ENCODE data around the gene CHPF. TPM values are rescaled to one million over a fixed set of nuclear protein-coding genes. Genes with fewer than 3 reads are reported as not detected.

The CHPF gene
- total RNA-seq, 1 experiment from 2014 or later = 111 TPM

- in situ Hi-C loops (cut with HindIII; ENCODE audit: low pct_unique_long_range_greater_than_20kb, low sequenced_read_pairs) = no loop called here
- no peak for DNase-seq (ENCODE audit: low read depth, low spot score)
Measured at GRCh38 chr2:219523031-219523671, 20.5 kb downstream of the CHPF start.

DNA sequence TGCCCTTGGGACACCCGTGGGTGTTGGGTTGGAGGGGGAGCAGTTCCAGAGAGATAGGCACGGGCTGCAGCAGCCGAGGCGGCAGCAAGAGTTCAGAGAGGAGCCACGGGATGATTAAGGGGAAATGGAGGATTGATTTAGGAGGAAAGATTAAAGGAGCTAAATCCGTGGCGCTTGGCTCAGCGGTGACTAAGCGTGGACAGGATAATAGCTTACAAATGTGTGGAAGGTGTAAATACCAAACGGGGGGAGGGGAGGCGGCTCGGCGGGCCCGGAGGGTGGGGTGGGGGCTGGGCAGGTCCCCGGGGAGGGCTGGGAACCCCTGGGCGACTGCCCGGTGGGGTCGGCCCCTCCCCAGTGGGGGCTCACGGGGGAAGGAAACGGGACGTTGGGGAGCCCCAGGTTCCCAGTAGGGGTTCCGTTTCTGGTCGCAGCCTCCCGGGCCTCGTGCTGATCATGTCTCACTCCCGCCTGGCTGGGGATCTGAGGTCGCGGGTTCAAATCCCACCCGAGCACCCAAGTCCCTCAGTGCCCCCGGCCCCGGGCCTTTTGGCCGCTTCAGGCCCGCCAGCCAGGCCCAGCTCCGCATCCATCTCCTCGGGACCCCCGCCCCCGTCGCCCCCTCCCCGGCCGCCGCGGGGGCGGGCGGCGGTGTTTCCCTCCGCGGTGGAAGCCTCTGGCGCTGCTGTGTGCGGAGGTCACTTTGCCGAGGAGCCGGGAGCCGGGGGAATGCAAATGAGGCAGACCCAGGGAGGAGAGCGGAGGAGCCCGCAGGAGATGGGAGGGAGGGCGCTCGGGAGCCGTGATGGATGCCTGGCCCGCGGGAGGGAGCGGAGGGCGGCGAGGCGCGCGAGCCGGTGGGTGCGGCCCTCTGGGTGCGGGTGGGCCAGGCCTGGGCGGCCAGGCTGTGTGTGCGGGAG is 21.2 kb downstream of the CHPF start:
- no peak for DNase-seq (ENCODE audit: low read depth, low spot score)
- in situ Hi-C loops (cut with HindIII; ENCODE audit: low pct_unique_long_range_greater_than_20kb, low sequenced_read_pairs) = no loop called here

DNA sequence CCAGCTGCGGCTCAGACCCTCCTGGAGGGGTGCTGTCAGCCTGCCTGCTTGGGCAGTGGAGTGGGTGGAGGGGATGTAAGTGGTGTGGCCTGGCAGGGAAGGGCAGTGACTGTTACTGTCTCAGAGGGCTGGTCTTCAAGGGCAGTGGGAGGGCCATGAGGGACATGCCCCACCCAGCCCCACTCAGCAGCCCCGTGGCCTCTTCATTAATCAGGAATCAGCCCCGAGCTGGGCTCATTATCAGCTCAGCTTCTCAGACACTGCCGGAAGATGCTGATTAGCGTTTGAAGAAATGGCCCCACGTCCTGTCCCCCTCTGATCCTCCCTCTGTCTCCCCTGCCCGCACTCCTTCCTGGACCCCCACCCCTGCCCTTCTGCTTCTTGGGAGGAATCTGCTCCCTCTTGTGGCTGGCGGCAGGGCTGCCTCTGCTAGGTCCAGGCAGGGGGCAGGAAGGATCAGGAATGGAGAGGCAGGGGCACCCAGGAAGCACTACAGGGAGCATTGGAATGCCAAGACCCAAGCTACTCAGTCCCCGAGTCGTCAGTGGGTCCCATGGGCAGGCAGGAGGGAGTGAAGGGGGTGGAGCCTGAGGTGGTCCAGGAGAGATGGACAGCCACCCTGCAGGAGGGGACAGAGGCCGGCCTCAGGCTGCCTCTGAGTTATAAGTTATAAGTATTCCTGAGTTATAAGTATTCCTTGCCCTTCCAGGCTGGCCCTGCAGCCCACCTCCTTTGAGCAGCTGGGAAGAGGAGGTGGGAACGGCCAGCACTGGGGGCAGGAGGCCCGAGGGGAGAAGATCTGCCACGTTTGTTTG is 22.3 kb downstream of the CHPF start:
- in situ Hi-C loops (cut with HindIII; ENCODE audit: low pct_unique_long_range_greater_than_20kb, low sequenced_read_pairs) = no loop called here

DNA sequence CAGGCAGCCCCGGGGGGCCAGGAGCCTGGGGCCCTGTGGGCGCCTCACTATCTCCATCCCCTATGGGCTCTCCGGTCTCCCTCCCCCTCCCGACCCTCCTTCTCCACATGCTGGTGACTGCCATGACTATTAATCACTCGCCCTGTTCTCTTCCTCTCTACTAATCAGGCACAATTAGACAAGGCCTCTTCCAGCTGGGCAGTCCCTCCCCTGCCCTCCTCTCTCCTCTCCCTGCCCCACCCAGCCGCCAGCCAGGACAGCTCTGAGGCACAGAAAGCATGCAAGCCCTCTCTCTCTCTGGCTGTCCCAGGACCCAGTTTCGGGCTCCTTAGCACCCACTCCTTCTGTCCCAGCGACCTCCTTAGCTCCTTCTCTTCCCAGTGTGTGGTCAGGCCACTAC is 23.5 kb downstream of the CHPF start:
- in situ Hi-C loops (cut with HindIII; ENCODE audit: low pct_unique_long_range_greater_than_20kb, low sequenced_read_pairs) = no loop called here
- DNase-seq (ENCODE audit: low read depth, low spot score) = no peak

More for the DNA sequence above, 22.3 kb downstream of the CHPF start:
- DNase-seq (ENCODE audit: low read depth, low spot score) = peak; percentile 78

DNA sequence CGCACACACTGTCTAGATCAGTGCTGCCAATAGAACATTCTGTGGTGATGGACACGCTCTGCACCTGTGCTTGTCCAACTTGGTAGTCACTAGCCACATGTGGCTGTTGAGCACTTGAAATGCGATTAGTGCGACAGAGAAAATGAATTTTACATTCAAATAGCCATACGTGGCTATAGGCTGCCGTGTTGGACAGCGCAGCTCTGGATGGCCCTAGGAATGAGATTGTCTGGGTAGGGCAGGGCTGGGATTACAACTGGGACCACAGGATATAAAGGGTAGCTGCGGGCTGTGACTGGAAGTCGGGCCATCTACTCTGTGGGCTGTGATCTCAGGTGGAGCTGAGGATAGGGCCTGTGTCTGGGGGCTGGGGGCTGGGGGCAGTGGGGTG is 24.1 kb downstream of the CHPF start:
- no peak for DNase-seq (ENCODE audit: low read depth, low spot score)
- in situ Hi-C loops (cut with HindIII; ENCODE audit: low pct_unique_long_range_greater_than_20kb, low sequenced_read_pairs) = no loop called here

DNA sequence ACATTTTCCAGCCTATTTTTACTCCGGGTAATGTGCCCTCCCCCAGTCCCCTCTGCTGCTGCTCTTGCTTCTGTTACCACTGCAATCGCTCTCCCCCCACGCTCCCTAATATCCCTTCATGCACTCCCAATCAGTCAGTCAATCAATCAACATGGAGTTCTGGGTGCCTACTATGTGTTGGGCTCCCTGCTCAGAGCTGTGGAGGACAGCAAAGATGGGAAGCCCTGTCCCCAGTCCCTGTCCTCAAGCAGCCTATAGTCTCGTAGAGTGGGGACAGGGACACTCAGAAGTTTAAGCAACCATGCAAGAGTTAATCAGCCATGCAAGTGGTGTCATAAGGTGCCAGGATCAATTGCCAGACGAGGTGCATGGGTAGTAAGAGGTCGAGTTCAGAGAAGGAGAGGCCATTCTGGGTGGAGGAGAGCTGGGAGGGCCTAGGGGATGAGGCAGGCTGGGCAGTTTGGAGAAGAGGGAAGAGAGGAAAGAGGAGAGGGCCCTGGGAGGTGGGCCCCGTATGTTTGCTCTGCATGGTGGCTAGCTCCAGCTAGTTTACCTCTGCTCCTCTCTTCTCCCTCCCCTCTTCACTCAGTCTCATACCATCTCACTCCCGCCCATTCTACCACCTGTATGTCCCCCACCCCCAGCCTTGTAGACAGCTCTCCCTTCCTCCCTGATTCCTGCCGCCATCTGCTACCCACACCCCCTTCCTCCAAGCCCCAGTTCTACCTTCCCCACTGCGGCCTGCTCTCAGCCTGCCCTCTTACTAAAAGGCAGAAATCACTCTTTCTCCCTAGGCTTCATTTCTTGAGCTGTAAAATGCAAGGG is 25.4 kb downstream of the CHPF start:
- in situ Hi-C loops (cut with HindIII; ENCODE audit: low pct_unique_long_range_greater_than_20kb, low sequenced_read_pairs) = no loop called here
- no peak for DNase-seq (ENCODE audit: low read depth, low spot score)

DNA sequence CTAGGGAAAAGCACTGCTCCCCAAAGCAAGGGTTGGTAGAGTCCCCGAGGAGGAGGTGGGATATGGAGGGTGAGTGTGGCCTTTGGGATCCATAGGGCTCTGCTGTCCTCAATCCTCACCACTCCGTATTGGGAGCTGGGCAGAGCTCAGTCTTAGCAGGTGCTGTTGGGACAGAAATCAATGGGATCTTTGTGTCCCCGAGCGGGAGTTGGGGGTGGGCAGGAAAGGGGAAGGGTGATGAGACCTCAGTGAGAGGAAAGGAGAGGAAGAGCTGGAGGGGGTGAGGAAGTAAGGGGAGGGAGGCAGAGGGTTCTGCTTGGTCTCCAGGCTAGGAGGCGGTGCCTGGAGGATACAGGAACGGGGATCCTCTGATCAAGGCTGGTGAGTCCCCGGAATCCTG is 26.7 kb downstream of the CHPF start:
- peak; percentile 20 for DNase-seq (ENCODE audit: low read depth, low spot score)
- in situ Hi-C loops (cut with HindIII; ENCODE audit: low pct_unique_long_range_greater_than_20kb, low sequenced_read_pairs) = no loop called here

DNA sequence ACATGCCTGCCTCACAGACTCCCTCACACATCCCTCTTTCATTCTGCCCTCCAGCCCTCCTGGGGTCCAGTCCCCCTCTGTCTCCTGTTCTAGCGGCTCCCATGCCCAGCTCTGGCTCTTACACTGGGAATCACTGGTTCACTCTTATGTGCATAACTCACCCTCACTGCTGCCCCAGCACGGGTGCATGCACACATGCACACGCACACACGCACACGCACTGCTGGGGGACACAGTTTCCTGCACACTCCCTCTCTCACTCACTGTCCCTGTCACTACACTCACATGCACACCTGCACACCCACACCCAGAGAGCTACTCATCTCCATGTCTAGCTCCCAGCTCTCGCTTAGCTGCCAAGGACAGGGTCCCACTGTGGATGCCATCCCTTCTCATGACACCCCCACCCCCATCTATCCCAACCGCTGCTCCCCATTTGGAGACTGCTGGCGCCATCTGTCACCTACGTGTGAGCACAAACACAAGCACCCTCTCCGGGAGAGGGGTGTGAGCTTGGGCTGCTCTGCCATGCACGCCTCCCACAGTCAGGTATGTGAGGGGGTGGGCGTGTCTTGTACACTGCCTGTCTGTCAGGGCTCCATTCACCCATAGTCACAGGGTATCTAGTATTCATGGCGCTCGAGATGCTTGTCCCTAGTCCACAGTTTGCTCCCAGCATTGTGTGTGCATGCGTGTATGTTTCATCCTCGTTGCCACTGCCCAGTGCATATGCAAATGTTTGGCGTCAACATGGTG is 27.6 kb downstream of the CHPF start:
- in situ Hi-C loops (cut with HindIII; ENCODE audit: low pct_unique_long_range_greater_than_20kb, low sequenced_read_pairs) = no loop called here
- no peak for DNase-seq (ENCODE audit: low read depth, low spot score)

- in situ Hi-C loops (cut with HindIII; ENCODE audit: low pct_unique_long_range_greater_than_20kb, low sequenced_read_pairs) = no loop called here
- no peak for DNase-seq (ENCODE audit: low read depth, low spot score)
Measured at GRCh38 chr2:219514836-219515235, 28.8 kb downstream of the CHPF start.

GRCh38 chr2:219514196-219514761 is 29.3 kb downstream of the CHPF start, which contains the start of gene ASIC4:
ASIC4 (plus strand) TSS chr2:219514482; CDS start chr2:219514725, 243 bp downstream.
- DNase-seq (ENCODE audit: low read depth, low spot score) = no peak
- in situ Hi-C loops (cut with HindIII; ENCODE audit: low pct_unique_long_range_greater_than_20kb, low sequenced_read_pairs) = no loop called here

GRCh38 chr2:219513787-219514186 is 29.8 kb downstream of the CHPF start:
- in situ Hi-C loops (cut with HindIII; ENCODE audit: low pct_unique_long_range_greater_than_20kb, low sequenced_read_pairs) = no loop called here
- no peak for DNase-seq (ENCODE audit: low read depth, low spot score)

DNA sequence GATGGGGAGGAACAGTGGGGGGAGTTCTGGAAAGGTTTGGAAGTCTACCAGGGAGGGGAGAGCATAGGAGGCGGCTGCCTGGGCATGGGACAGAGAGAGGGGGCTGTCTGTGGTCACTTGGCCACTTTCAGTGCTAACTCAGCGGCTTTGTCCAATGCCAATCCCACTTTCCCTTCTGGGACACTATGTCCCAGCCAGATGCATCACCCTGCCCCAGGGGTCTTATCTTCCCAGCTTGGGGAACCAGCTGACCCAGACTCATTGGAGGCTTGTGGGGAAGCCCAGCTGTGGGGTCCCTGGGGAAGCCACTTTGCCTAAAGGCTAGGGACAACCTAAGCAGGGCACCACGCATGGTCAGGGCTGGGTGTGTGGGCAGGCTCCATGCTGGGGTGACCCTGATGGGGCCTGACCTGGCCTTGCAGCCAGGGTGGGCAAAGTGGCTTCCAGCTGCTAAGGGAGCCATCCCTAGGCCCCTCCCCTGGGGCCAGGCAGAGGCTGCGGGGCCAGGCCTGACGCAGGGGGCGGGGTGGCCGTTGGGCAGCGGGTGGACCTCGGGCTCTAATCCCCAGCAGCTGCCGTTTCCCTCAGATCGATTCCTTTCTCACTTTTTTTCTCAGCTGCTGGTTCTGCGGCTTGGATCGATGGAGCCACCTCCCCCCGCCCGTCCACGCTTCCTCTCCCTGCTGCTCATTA is 30.9 kb downstream of the CHPF start:
- in situ Hi-C loops (cut with HindIII; ENCODE audit: low pct_unique_long_range_greater_than_20kb, low sequenced_read_pairs) = no loop called here
- DNase-seq (ENCODE audit: low read depth, low spot score) = no peak

DNA sequence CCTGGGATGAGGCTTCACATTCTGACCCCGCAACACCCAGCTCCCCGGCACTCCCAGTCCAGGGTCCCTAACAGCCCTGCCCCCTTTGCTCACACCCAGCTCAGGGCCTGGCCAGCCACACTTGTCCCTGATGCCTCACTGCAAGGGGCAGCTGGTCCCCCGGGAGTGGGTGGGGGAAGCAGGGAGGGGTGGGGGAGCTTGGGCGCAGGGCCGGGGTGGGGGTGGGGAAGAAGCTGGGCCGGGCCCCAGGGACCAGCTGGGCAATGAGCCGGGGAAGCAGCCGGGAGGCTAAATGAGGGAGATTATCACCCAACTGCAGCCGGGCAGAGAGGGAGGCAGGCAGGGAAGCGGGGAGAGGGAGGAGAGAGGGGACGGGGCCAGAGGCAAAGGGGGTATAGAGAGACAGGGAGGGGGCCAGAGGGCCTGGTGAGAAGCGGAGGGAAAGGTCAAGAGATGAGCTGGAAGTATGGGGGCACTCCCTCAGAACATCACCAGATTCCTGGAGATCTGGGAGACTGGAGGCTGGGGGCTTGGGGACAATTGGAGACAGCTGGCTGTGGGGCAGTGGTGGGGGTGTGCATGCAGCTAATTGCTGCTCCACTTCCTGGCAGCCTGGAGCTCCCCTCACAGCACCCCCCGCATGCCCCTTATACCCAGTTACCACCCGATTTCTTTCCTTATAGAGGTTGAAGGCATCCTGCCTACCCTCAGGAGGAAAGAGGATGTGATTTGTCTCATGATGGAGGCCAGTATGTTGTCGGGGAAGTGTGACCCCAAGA is 31.9 kb downstream of the CHPF start:
- no peak for DNase-seq (ENCODE audit: low read depth, low spot score)
- in situ Hi-C loops (cut with HindIII; ENCODE audit: low pct_unique_long_range_greater_than_20kb, low sequenced_read_pairs) = no loop called here

GRCh38 chr2:219510512-219511135 is 33.0 kb downstream of the CHPF start:
- in situ Hi-C loops (cut with HindIII; ENCODE audit: low pct_unique_long_range_greater_than_20kb, low sequenced_read_pairs) = no loop called here

More at GRCh38 chr2:219510512-219511135, 33.0 kb downstream of the CHPF start:
- no peak for DNase-seq (ENCODE audit: low read depth, low spot score)
